Effector memory CD4-positive, alpha-beta T cell (primary cell): ENCODE results near the gene ANKK1.

Experiments used
- DNase-seq, 3 donors: peaks; one replicate each; pipeline ENCODE4 v3.0.0-alpha.2; 2020
- H3K27ac ChIP-seq: 2 replicates; pipeline ENCODE4 v1.7.0; 2013; ENCODE audit warnings: mild to moderate bottlenecking, low read length, moderate library complexity; ENCODE audit not compliant: insufficient read depth, poor library complexity, severe bottlenecking
- H3K27me3 ChIP-seq: replicated peaks from 2 replicates; pipeline ENCODE4 v1.7.0; 2013; ENCODE audit warnings: mild to moderate bottlenecking, low read length; ENCODE audit not compliant: insufficient read depth, control insufficient read depth, poor library complexity, severe bottlenecking
- H3K36me3 ChIP-seq: 2 replicates; pipeline ENCODE4 v1.7.0; 2013; ENCODE audit warnings: mild to moderate bottlenecking, low read length, moderate library complexity; ENCODE audit not compliant: control insufficient read depth, insufficient read depth
- H3K4me1 ChIP-seq: 2 replicates; pipeline ENCODE4 v1.7.0; 2013; ENCODE audit warnings: low read length, mild to moderate bottlenecking; ENCODE audit not compliant: control insufficient read depth, insufficient read depth, poor library complexity, severe bottlenecking
- H3K4me3 ChIP-seq: 2 replicates; pipeline ENCODE4 v1.7.0; 2013; ENCODE audit warnings: low read length, low read depth, mild to moderate bottlenecking; ENCODE audit not compliant: insufficient read depth, poor library complexity, severe bottlenecking
- H3K9me3 ChIP-seq: 2 replicates; pipeline ENCODE4 v1.7.0; 2013; ENCODE audit warnings: mild to moderate bottlenecking, low read length, moderate library complexity; ENCODE audit not compliant: control insufficient read depth

The ANKK1 gene

GRCh38 chr11:113394919-113395318 is 7.3 kb downstream of the ANKK1 start:
- no peaks in the 10 kb centered on the region for H3K9me3 ChIP-seq
- H3K4me1 ChIP-seq: no peaks in the 10 kb centered on the region
- H3K27me3 ChIP-seq: no peaks in the 10 kb centered on the region
- no peak overlapping the region for H3K4me3 ChIP-seq
- H3K36me3 ChIP-seq: no peaks in the 10 kb centered on the region
- no peak overlapping the region for H3K27ac ChIP-seq
- no peak for DNase-seq

DNA sequence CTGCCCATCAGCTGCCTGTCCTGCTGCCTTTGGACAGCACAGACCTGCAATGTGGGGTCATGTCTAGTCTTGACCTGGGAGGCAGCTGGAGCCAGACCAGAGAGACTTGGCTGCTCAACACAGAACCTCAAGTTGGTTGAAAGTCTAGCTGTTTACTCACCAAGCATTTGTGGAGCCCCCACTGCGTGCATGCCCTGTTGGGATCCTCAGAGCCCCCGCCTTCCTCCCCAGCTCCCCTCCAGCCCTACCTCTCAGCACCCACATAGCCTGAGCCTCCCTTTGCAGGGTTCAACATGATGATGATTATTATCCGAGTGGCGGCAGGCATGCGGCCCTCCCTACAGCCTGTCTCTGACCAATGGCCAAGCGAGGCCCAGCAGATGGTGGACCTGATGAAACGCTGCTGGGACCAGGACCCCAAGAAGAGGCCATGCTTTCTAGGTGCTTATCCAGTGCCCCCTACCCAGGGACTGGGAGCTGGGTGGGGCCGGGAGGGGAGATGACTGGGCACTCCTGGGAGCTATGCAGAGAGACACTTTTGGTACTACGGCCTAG is 8.3 kb downstream of the ANKK1 start:
- no peak overlapping the region for H3K4me3 ChIP-seq
- no peaks in the 10 kb centered on the region for H3K4me1 ChIP-seq
- H3K9me3 ChIP-seq: no peaks in the 10 kb centered on the region
- no peaks in the 10 kb centered on the region for H3K27me3 ChIP-seq
- no peak overlapping the region for H3K27ac ChIP-seq
- H3K36me3 ChIP-seq: no peaks in the 10 kb centered on the region
- DNase-seq: no peak

GRCh38 chr11:113396690-113397089 is 9.1 kb downstream of the ANKK1 start:
- Histone ChIP-seq H3K9me3 (no peaks in the 10 kb centered on the region), H3K4me3 (no peak overlapping the region), H3K36me3 (no peaks in the 10 kb centered on the region), H3K27me3 (no peaks in the 10 kb centered on the region), H3K4me1 (no peaks in the 10 kb centered on the region), H3K27ac (no peak overlapping the region)
- no peak for DNase-seq

DNA sequence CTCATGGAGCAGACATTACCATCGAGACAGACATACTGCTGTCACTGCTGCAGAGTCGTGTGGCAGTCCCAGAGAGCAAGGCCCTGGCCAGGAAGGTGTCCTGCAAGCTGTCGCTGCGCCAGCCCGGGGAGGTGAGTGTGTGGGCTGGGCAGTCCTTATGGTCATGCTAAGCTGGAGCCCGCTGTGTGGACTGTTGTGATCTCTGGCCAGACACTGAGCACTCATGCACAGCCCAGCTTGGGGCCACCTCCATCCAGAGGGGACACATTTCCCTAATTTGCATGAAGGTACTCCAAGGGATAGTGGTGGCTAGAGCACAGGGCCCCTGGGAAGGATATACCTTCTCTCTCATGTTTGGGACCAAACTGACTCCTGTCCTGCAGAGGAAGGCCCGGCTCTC is 9.6 kb downstream of the ANKK1 start:
- no peaks in the 10 kb centered on the region for H3K36me3 ChIP-seq
- DNase-seq: no peak
- no peak overlapping the region for H3K4me3 ChIP-seq
- H3K4me1 ChIP-seq: no peaks in the 10 kb centered on the region
- H3K9me3 ChIP-seq: no peaks in the 10 kb centered on the region
- no peaks in the 10 kb centered on the region for H3K27me3 ChIP-seq
- H3K27ac ChIP-seq: no peak overlapping the region

GRCh38 chr11:113397821-113398220 is 10.2 kb downstream of the ANKK1 start:
- no peaks in the 10 kb centered on the region for H3K9me3 ChIP-seq
- no peaks in the 10 kb centered on the region for H3K27me3 ChIP-seq
- DNase-seq: no peak
- H3K27ac ChIP-seq: no peak overlapping the region
- H3K4me3 ChIP-seq: no peak overlapping the region
- H3K4me1 ChIP-seq: no peaks in the 10 kb centered on the region
- no peaks in the 10 kb centered on the region for H3K36me3 ChIP-seq

GRCh38 chr11:113398669-113399430 is 11.3 kb downstream of the ANKK1 start:
- Histone ChIP-seq H3K4me3 (no peak overlapping the region), H3K36me3 (no peaks in the 10 kb centered on the region), H3K27me3 (no peaks in the 10 kb centered on the region), H3K9me3 (no peaks in the 10 kb centered on the region), H3K27ac (no peak overlapping the region), H3K4me1 (no peaks in the 10 kb centered on the region)
- DNase-seq: no peak

DNA sequence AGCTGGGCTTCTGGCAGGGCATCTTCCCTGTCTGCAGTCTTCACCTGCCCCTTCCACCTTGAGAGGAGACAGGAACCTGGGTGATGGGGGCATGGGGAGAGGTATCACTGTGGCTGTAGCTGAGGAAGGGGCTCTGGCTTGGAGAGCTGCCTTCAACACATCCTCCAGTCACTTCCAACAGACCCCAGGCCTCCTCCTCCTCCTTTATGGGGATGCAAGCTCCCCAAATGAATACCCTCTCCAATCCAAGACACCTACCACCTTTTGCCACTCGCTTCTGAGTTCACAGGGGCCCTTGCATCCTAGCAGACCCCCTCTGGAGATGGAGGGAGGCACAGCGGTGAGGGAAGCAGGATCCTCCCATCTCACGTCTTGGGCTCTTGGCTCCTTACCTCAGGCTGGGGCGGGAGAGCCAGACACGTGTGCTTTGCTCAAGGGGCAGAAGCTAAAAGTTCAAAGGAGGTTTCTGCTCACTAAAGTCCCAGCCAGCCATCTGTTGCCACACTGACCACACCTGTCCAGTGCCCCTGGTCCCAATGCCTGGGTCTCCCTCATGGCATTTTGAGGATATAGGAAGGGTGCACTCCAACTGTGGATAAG is 13.2 kb downstream of the ANKK1 start:
- H3K36me3 ChIP-seq: no peaks in the 10 kb centered on the region
- H3K4me3 ChIP-seq: no peak overlapping the region
- no peaks in the 10 kb centered on the region for H3K9me3 ChIP-seq
- no peak for DNase-seq
- no peaks in the 10 kb centered on the region for H3K4me1 ChIP-seq
- no peaks in the 10 kb centered on the region for H3K27me3 ChIP-seq
- H3K27ac ChIP-seq: no peak overlapping the region

DNA sequence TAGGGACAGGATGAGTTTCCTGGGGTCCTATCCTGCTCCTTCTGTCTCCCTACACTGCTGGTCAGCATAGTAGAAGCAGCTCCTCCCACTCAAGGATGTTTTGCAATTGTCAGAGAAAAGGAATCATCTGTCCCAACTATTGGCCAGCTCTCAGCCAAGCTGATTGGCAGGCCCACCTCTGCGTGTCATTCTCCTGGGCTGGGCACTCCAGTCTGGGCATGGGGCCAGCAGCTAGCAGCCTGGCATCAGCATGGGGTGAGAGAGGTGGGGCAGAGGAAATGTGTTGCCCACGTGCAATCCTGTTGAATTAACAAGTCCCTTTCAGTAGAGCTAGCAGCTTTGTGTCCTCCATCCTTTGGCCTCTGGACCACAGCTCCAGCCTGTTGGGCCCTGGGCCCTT is 14.1 kb downstream of the ANKK1 start:
- no peak for DNase-seq
- H3K36me3 ChIP-seq: no peaks in the 10 kb centered on the region
- no peaks in the 10 kb centered on the region for H3K4me1 ChIP-seq
- H3K27me3 ChIP-seq: no peaks in the 10 kb centered on the region
- H3K4me3 ChIP-seq: no peak overlapping the region
- no peaks in the 10 kb centered on the region for H3K9me3 ChIP-seq
- no peak overlapping the region for H3K27ac ChIP-seq

DNA sequence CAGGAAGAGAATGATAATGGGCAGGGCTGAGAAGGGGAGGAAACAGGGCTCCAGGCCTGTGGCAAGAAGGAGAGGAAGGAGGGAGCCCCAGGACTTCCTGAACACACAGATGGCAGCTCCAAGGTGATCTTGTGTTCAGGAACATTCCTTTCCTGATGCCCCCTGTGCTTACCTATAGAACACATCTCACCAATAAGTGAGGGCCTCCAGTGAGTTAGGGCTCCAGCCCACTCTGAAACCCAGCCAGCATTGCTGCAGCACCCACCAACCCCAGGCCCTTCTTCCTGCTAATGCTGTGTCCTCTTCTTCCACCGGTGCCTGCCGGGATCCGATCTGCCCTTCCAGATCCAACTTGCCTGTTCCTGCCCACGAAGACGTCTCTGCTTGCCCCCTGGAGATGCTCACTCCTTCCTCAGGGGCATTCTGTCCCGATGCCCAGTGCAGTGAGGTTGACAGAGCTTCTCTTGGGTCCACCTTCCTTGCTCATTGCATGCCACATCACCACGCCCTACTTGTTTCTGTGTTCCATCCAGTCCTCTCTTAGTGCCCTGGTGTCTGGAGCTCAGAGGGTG is 17.4 kb downstream of the ANKK1 start:
- no peaks in the 10 kb centered on the region for H3K36me3 ChIP-seq
- no peak for DNase-seq
- H3K27ac ChIP-seq: no peak overlapping the region
- no peaks in the 10 kb centered on the region for H3K9me3 ChIP-seq
- no peak overlapping the region for H3K4me3 ChIP-seq
- H3K27me3 ChIP-seq: no peaks in the 10 kb centered on the region
- no peaks in the 10 kb centered on the region for H3K4me1 ChIP-seq
